DND-41 (cell line): ENCODE results near the gene HPCAL1.

ENCODE experiments used
- EZH2 ChIP-seq: IDR thresholded peaks from 3 replicates; pipeline ENCODE4 v1.6.1; 2012; ENCODE audit warnings: borderline replicate concordance, low read depth, mild to moderate bottlenecking, moderate library complexity, low read length, inconsistent platforms; ENCODE audit not compliant: severe bottlenecking
- TF ChIP-seq, protein P1 (sequence below): IDR thresholded peaks from 2 replicates; pipeline ENCODE4 v1.5.1; 2012; ENCODE audit warnings: borderline replicate concordance, low read length, moderate library complexity, mild to moderate bottlenecking; ENCODE audit not compliant: poor library complexity, severe bottlenecking; ENCODE audit errors: extremely low read depth

GRCh38 chr2:10355471-10356438, 53.1 kb downstream of the HPCAL1 start:
- TF ChIP-seq EZH2, result no peak
- TF ChIP-seq, protein P1, sequence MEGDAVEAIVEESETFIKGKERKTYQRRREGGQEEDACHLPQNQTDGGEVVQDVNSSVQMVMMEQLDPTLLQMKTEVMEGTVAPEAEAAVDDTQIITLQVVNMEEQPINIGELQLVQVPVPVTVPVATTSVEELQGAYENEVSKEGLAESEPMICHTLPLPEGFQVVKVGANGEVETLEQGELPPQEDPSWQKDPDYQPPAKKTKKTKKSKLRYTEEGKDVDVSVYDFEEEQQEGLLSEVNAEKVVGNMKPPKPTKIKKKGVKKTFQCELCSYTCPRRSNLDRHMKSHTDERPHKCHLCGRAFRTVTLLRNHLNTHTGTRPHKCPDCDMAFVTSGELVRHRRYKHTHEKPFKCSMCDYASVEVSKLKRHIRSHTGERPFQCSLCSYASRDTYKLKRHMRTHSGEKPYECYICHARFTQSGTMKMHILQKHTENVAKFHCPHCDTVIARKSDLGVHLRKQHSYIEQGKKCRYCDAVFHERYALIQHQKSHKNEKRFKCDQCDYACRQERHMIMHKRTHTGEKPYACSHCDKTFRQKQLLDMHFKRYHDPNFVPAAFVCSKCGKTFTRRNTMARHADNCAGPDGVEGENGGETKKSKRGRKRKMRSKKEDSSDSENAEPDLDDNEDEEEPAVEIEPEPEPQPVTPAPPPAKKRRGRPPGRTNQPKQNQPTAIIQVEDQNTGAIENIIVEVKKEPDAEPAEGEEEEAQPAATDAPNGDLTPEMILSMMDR, result no peak
